GM23248 (cell line): ENCODE measurements around the gene RNF20. TPM values are rescaled to one million over a fixed set of nuclear protein-coding genes. Genes with fewer than 3 reads are reported as not detected.

ENCODE experiments used
- DNase-seq: peaks from one replicate; pipeline ENCODE4 v3.0.0-alpha.2; 2015
- H2AFZ ChIP-seq: fragments of 200-600 bp; sonication (generic); 2 replicates; pipeline ENCODE4 v1.6.1; 2016; ENCODE audit warnings: antibody characterized with exemption
- H3F3A ChIP-seq: fragments of 200-600 bp; sonication (generic); 2 replicates; pipeline ENCODE4 v1.6.1; 2016; ENCODE audit warnings: mild to moderate bottlenecking, antibody characterized with exemption, mixed run types; ENCODE audit not compliant: insufficient read depth
- H3K27ac ChIP-seq: fragments of 200-600 bp; sonication (generic); 2 replicates; pipeline ENCODE4 v1.5.1; 2016; ENCODE audit warnings: mild to moderate bottlenecking
- H3K27me3 ChIP-seq: fragments of 200-600 bp; sonication (generic); replicated peaks from 2 replicates; pipeline ENCODE4 v1.6.1; 2016; ENCODE audit warnings: mild to moderate bottlenecking; ENCODE audit not compliant: insufficient read depth
- H3K36me3 ChIP-seq: fragments of 200-600 bp; sonication (generic); 2 replicates; pipeline ENCODE4 v1.6.1; 2016; ENCODE audit warnings: low read depth, mild to moderate bottlenecking
- H3K4me1 ChIP-seq: fragments of 200-600 bp; sonication (generic); 2 replicates; pipeline ENCODE4 v1.6.1; 2016; ENCODE audit warnings: mild to moderate bottlenecking; ENCODE audit not compliant: insufficient read depth
- H3K4me2 ChIP-seq: fragments of 200-600 bp; sonication (generic); one replicate; pipeline ENCODE4 v1.6.1; 2016; ENCODE audit warnings: mild to moderate bottlenecking; ENCODE audit not compliant: unreplicated experiment
- H3K4me3 ChIP-seq: fragments of 200-600 bp; sonication (generic); 2 replicates; pipeline ENCODE4 v1.5.1; 2016; ENCODE audit warnings: mild to moderate bottlenecking
- H3K79me2 ChIP-seq: fragments of 200-600 bp; sonication (generic); 2 replicates; pipeline ENCODE4 v1.6.1; 2016; ENCODE audit warnings: mild to moderate bottlenecking; ENCODE audit not compliant: insufficient read depth
- H3K9ac ChIP-seq: fragments of 200-600 bp; sonication (generic); 2 replicates; pipeline ENCODE4 v1.6.1; 2016; ENCODE audit warnings: mild to moderate bottlenecking
- H3K9me2 ChIP-seq: fragments of 200-600 bp; sonication (generic); 2 replicates; pipeline ENCODE4 v1.6.1; 2016; ENCODE audit warnings: mixed run types, mild to moderate bottlenecking, moderate library complexity; ENCODE audit not compliant: insufficient read depth
- H3K9me3 ChIP-seq: fragments of 200-600 bp; sonication (generic); one replicate; pipeline ENCODE4 v1.6.1; 2017; ENCODE audit warnings: low read depth
- H4K20me1 ChIP-seq: fragments of 200-600 bp; sonication (generic); 2 replicates; pipeline ENCODE4 v1.6.0; 2016; ENCODE audit not compliant: insufficient read depth
- EZH2 ChIP-seq: fragments of 200-600 bp; sonication (generic); IDR thresholded peaks from 2 replicates; pipeline ENCODE4 v1.6.1; 2018; ENCODE audit warnings: antibody characterized with exemption, mild to moderate bottlenecking; ENCODE audit not compliant: insufficient read depth, poor library complexity, severe bottlenecking
- EZH2phosphoT487 ChIP-seq: fragments of 200-600 bp; sonication (generic); IDR thresholded peaks from 2 replicates; pipeline ENCODE4 v1.6.1; 2018; ENCODE audit warnings: antibody characterized with exemption, moderate library complexity, mild to moderate bottlenecking, low read depth; ENCODE audit not compliant: insufficient read depth
- WGBS, 2 experiments: methylation state at CpG; one replicate each; pipeline ENCODE4 v1.1.6; 2015 to 2017; ENCODE audit warnings: low lambda C conversion rate in 2 of 2, low coverage in 1 of 2; ENCODE audit errors: missing lambda C conversion rate in 2 of 2; 5-methylcytosine and 5-hydroxymethylcytosine counted together
- in situ Hi-C: fragments of 300-500 bp; cut with MboI; formaldehyde crosslinking; loops from 2 replicates; pipeline ENCODE4 v1.15.0; 2020
- polyA plus RNA-seq: library from polyadenylated mRNA; unstranded; fragments of >200 nt; fragmentation: Nextera tagmentation; extraction: Ambion mirVana; gene quantifications from 2 replicates; pipeline ENCODE4 v1.2.1, GENCODE V29; 2016
- total RNA-seq: library from RNA; depleted of rRNA; stranded (reverse); fragments of >200 nt; shearing (Covaris generic); gene quantifications from 2 replicates; pipeline ENCODE4 v1.2.3, GENCODE V29; 2014; rRNA removed

The RNF20 gene, protein sequence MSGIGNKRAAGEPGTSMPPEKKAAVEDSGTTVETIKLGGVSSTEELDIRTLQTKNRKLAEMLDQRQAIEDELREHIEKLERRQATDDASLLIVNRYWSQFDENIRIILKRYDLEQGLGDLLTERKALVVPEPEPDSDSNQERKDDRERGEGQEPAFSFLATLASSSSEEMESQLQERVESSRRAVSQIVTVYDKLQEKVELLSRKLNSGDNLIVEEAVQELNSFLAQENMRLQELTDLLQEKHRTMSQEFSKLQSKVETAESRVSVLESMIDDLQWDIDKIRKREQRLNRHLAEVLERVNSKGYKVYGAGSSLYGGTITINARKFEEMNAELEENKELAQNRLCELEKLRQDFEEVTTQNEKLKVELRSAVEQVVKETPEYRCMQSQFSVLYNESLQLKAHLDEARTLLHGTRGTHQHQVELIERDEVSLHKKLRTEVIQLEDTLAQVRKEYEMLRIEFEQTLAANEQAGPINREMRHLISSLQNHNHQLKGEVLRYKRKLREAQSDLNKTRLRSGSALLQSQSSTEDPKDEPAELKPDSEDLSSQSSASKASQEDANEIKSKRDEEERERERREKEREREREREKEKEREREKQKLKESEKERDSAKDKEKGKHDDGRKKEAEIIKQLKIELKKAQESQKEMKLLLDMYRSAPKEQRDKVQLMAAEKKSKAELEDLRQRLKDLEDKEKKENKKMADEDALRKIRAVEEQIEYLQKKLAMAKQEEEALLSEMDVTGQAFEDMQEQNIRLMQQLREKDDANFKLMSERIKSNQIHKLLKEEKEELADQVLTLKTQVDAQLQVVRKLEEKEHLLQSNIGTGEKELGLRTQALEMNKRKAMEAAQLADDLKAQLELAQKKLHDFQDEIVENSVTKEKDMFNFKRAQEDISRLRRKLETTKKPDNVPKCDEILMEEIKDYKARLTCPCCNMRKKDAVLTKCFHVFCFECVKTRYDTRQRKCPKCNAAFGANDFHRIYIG
- 23.9 and 26.3 TPM in 2 replicates for total RNA-seq
- polyA plus RNA-seq: 29.5 and 34.3 TPM in 2 replicates

DNA sequence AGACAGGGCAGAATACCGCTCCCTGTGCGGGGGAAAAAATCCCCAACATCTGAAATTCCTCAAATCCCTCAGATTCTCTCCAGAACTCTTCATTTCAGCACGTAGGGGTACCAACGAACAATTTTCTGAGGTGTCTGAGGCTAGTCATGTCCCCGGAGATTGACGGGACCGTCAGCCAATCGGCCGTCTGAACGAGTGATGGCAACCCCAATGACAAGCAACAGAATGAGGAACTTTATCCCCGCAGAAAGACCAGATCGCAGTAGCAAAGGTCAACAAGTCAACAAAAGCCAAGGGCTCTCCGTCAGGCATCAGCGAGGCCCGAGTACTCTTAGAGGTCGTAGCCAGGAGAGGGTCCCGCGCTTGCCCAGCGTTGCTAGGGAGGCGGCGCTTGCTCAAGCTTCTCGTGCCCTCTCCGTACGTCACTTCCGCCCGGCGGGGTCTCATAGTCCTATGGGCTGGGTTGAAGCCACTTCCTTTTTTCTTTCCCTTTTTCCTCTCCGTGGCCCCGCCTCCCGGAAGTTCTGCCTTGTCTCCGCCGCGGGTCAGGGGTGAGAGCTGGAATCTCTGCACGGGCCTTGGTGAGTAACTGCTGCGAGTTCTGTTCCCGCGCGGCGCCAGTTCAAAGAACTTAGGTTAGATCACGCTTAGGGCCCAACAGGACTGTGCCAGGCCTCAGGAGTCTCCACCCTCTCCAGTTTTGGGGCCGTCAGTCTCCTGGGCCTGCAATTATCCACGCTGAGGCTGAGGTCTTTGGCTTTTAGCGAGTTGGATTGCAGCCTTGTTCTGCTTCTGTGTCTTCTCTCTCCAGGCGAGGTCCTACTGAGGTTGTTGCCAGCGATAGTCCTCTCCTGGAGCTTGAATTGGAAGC lies at the start of gene RNF20:
TSS of gene RNF20 (plus strand) at position 520 of the 871 bp plus-strand sequence. CDS start 1,571 bp downstream, outside the sequence.
- Histone ChIP-seq H3K27ac (peak within 1 kb of the TSS; percentile 94), H3K9ac (peak within 1 kb of the TSS; percentile 93), H3K36me3 (no peaks in the 10 kb centered on the region), H4K20me1 (peaks cover 4% of the 10 kb centered on the region; the same call in 1 of the 2 replicates), H3K4me2 (peak within 1 kb of the TSS; percentile 94), H3K9me3 (no peaks in the 10 kb centered on the region), H3K4me3 (peak within 1 kb of the TSS; percentile 96), H2AFZ (peak within 1 kb of the TSS; percentile 99), H3K9me2 (no peaks in the 10 kb centered on the region), H3K79me2 (peaks cover 44% of the 10 kb centered on the region), H3K4me1 (peaks cover 24% of the 10 kb centered on the region), H3F3A (peaks cover 16% of the 10 kb centered on the region), H3K27me3 (no peaks in the 10 kb centered on the region)
- WGBS, 2 experiments: 1% methylated on average over 45 of the region's 45 CpGs
- peak; percentile 100 for DNase-seq
- in situ Hi-C loops: no loop called here
- no peak for TF ChIP-seq EZH2phosphoT487
- no peak for TF ChIP-seq EZH2

DNA sequence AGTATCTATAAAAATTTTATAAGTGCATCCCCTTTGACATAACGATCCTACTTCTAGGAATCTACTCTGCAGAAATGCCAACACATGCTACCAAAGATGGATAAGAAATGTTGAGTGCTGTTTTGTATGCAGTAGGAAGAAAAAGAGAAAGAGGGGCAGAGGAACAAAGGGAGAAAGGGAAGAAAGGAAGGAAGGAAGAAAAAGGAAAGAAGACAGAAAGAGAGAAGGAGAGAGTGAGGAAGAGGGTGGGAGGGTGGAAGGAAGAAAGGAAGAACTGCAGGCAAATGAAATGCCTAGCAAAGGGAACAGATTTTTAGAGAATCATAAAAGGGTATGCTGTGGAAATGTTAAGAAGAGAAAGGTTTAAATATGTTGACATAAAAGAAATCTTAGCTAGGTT lies 49.6 kb upstream of the RNF20 start:
- TF ChIP-seq EZH2 (no peak), EZH2phosphoT487 (no peak)
- no peaks in the 10 kb centered on the region for H3F3A ChIP-seq
- 0 out of 2 replicates have a peak, but pooled peaks cover 8% of the 10 kb centered on the region for H3K4me1 ChIP-seq
- H3K4me2 ChIP-seq: no peak overlapping the region
- in situ Hi-C loops: no loop called here
- no peak overlapping the region for H3K4me3 ChIP-seq
- no peaks in the 10 kb centered on the region for H3K9me2 ChIP-seq
- H3K27me3 ChIP-seq: no peaks in the 10 kb centered on the region
- no peaks in the 10 kb centered on the region for H3K9me3 ChIP-seq
- no peaks in the 10 kb centered on the region for H3K36me3 ChIP-seq
- no peak overlapping the region for H2AFZ ChIP-seq
- 91 to 96% methylated on average over 1 of the region's 1 CpG for WGBS, 2 experiments
- no peaks in the 10 kb centered on the region for H4K20me1 ChIP-seq
- no peak for DNase-seq
- H3K27ac ChIP-seq: no peak overlapping the region
- no peak overlapping the region for H3K9ac ChIP-seq
- peaks cover 52% of the 10 kb centered on the region for H3K79me2 ChIP-seq

DNA sequence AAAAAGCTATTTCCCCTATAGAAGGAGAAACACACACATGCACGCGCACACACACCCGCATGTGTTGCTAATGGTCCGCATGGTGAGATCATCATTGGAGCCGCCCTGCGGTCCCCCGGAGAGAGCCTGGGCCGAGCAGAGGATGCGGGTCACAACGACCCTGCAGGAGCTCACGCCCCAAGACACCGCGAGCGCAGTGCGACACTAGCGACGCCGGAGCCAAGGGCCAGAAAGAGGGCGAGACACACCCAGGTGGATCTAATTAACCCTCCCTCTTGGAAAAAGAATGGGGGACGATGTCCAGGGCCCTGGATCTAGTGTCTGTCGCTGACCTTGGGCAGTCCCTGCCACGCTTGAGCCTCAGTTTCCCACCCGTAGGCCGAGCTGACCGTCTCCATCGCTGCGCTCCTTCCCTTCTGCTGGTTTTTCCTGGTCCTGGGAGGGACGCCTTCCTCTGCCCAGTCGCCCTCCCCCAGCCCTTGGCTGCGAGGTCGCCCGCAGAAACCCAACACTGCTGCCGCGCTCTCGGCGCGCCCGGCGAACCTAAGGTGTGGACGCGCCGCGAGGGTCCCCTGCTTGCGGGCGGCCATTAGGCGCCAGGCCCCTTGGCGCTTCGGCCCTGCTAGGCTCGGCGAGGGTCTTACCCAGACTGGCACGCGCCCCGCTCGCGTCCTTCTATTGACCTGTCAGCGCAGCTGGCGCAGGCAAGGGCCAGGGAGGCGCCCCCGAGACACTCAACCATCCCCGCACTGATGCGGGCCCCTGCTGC lies 47.5 kb upstream of the RNF20 start:
- H3F3A ChIP-seq: no peaks in the 10 kb centered on the region
- peak; percentile 71 for DNase-seq
- H3K4me1 ChIP-seq: 0 out of 2 replicates have a peak, but pooled peaks cover 8% of the 10 kb centered on the region
- WGBS, 2 experiments: 2% methylated on average over 55 to 57 of the region's 61 CpGs
- peak overlapping the region; percentile 33 for H3K27ac ChIP-seq
- peak overlapping the region; percentile 88 for H3K4me3 ChIP-seq
- no peaks in the 10 kb centered on the region for H4K20me1 ChIP-seq
- H3K79me2 ChIP-seq: peaks cover 38% of the 10 kb centered on the region
- H3K4me2 ChIP-seq: peak overlapping the region; percentile 89
- no peaks in the 10 kb centered on the region for H3K27me3 ChIP-seq
- no peaks in the 10 kb centered on the region for H3K36me3 ChIP-seq
- no peak for TF ChIP-seq EZH2phosphoT487
- no peak for TF ChIP-seq EZH2
- no peaks in the 10 kb centered on the region for H3K9me3 ChIP-seq
- H3K9me2 ChIP-seq: no peaks in the 10 kb centered on the region
- in situ Hi-C loops: no loop called here
- peak overlapping the region; percentile 95 for H2AFZ ChIP-seq
- peak overlapping the region; percentile 81 for H3K9ac ChIP-seq
